Measurements from ENCODE around the gene CD300LG.

DNA sequence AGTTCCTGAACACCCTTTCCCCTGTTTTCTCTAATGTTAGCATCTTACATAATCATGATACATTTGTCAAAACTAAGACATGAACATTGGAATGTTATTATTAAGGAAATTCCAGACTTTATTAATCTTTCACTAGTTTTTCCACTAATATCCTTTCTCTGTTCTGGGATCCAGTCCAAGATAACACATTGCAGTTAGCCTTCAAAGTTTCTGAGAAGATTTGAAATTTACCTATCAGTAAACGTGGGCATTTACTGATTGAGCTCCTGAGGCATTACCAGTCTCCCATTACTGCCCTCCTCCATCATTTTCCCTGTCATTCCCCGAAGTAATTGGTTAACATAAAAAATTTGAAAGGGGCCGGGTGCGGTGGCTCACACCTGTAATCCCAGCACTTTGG lies 5.7 kb upstream of the CD300LG start:
- TF ChIP-seq EZH2phosphoT487 (IDR thresholded peaks at IDR 0.05; ENCODE audit: low read depth, severe bottlenecking, unreplicated experiment) (no peak), EZH2 (IDR thresholded peaks at IDR 0.05; ENCODE audit: borderline replicate concordance) (no peak)
